HCT116 (cell line): ENCODE measurements around the gene FITM2. TPM values are rescaled to one million over a fixed set of nuclear protein-coding genes. Genes with fewer than 3 reads are reported as not detected.

Source experiments
- ATAC-seq: fragments of 200-7000 bp; cut with Tn5 transposase; 2 replicates; pipeline ENCODE4 v1.9.1; 2020; ENCODE audit warnings: mild to moderate bottlenecking, moderate library complexity
- BruUV-seq: library from RNA; stranded (reverse); fragments of 400-500 nt; replicated peaks from 2 replicates; lab custom pipeline; 2021; lab: Mats Ljungman, UMichigan
- CTCF ChIA-PET: fragments of 300-600 bp; sonication (Branson Sonifier 250); formaldehyde crosslinking; loops from one replicate; lab custom pipeline; 2021; ENCODE audit warnings: antibody characterized with exemption; lab: Charles Lee
- POLR2A ChIA-PET: fragments of 300-600, 350-600 bp; sonication (Branson Sonifier 250); formaldehyde crosslinking; loops from one replicate; lab custom pipeline; 2021; ENCODE audit warnings: antibody characterized with exemption; lab: Charles Lee
- RAD21 ChIA-PET, 2 experiments: fragments of 300-600 bp; sonication (Branson Sonifier 250); formaldehyde crosslinking; loops; one replicate each; lab custom pipeline; 2023; ENCODE audit warnings: low total read pairs in 2 of 2; ENCODE audit not compliant: uncharacterized antibody in 2 of 2, unreplicated experiment in 2 of 2, low non-redundant PET in 1 of 2; lab: Charles Lee
- DNase-seq: peaks from one replicate; pipeline ENCODE4 v3.0.0-alpha.2; 2010; ENCODE audit warnings: low read depth, low spot score
- H2AFZ ChIP-seq: fragments of 200-600 bp; shearing (Covaris generic), sonication (generic); 2 replicates; pipeline ENCODE4 v1.6.1; 2017; ENCODE audit warnings: low read depth, mixed run types, mixed read lengths, antibody characterized with exemption, low read length; ENCODE audit not compliant: poor library complexity, severe bottlenecking
- H3K27ac ChIP-seq: 2 replicates; pipeline ENCODE4 v1.5.1; 2012; ENCODE audit warnings: low read depth, low read length
- H3K27me3 ChIP-seq: fragments of 200-600 bp; sonication (generic); 2 replicates; pipeline ENCODE4 v1.6.1; 2016; ENCODE audit warnings: mixed run types, low read length, mixed read lengths; ENCODE audit not compliant: insufficient read depth
- H3K36me3 ChIP-seq, 2 experiments: fragments of 200-500 bp in 1 of 2; fragments of 200-600 bp in 1 of 2; sonication (Bioruptor generic) in 1 of 2; sonication (generic) in 1 of 2; 2 replicates each; pipeline versions ENCODE4 v1.5.1 to v1.6.1; 2014 to 2016; ENCODE audit warnings: low read length in 2 of 2, inconsistent platforms in 1 of 2, mixed read lengths in 1 of 2, mixed run types in 1 of 2; ENCODE audit not compliant: insufficient read depth in 2 of 2, control insufficient read depth in 1 of 2
- H3K4me1 ChIP-seq, 2 experiments: fragments of 200-600 bp in 1 of 2; sonication (generic) in 1 of 2; 2 replicates each; pipeline versions ENCODE4 v1.5.1 to v1.6.1; 2012 to 2017; ENCODE audit warnings: low read length in 2 of 2, inconsistent platforms in 1 of 2, mild to moderate bottlenecking in 1 of 2, mixed read lengths in 1 of 2, mixed run types in 1 of 2, moderate library complexity in 1 of 2; ENCODE audit not compliant: insufficient read depth in 2 of 2, control insufficient read depth in 1 of 2
- H3K4me2 ChIP-seq: fragments of 200-600 bp; sonication (generic); 2 replicates; pipeline ENCODE4 v1.6.1; 2017; ENCODE audit warnings: mixed run types, low read length, mixed read lengths
- H3K4me3 ChIP-seq, 2 experiments: fragments of 200-600 bp in 1 of 2; sonication (generic) in 1 of 2; replicated peaks in 1 of 2; 2 replicates each; pipeline ENCODE4 v1.5.1; 2011 to 2016; ENCODE audit warnings: low read length in 2 of 2, control low read depth in 1 of 2, low read depth in 1 of 2, mild to moderate bottlenecking in 1 of 2, mixed read lengths in 1 of 2, mixed run types in 1 of 2
- H3K79me2 ChIP-seq: fragments of 200-600 bp; sonication (generic); 2 replicates; pipeline ENCODE4 v1.6.1; 2017; ENCODE audit warnings: mild to moderate bottlenecking, mixed run types, low read length, moderate library complexity, mixed read lengths; ENCODE audit not compliant: insufficient read depth
- H3K9ac ChIP-seq: fragments of 200-600 bp; sonication (generic); 2 replicates; pipeline ENCODE4 v1.6.1; 2016; ENCODE audit warnings: low read length, mixed read lengths
- H3K9me2 ChIP-seq: fragments of 200-600 bp; sonication (generic), shearing (Covaris generic); 2 replicates; pipeline ENCODE4 v1.6.1; 2017; ENCODE audit warnings: mixed run types, mild to moderate bottlenecking, moderate library complexity; ENCODE audit not compliant: insufficient read depth
- H3K9me3 ChIP-seq, 2 experiments: fragments of 200-500 bp in 1 of 2; fragments of 200-600 bp in 1 of 2; sonication (Bioruptor generic) in 1 of 2; sonication (generic) in 1 of 2; 2 replicates each; pipeline ENCODE4 v1.6.1; 2014 to 2017; ENCODE audit warnings: low read length in 2 of 2, mixed read lengths in 2 of 2, inconsistent platforms in 1 of 2, low read depth in 1 of 2, mild to moderate bottlenecking in 1 of 2, mixed run types in 1 of 2, moderate library complexity in 1 of 2; ENCODE audit not compliant: control insufficient read depth in 1 of 2, insufficient read depth in 1 of 2
- H4K20me1 ChIP-seq: fragments of 200-600 bp; sonication (generic), shearing (Covaris generic); 2 replicates; pipeline ENCODE4 v1.6.1; 2017; ENCODE audit warnings: mixed run types, mild to moderate bottlenecking, moderate library complexity; ENCODE audit not compliant: insufficient read depth
- ATF3 ChIP-seq: IDR thresholded peaks from 2 replicates; pipeline ENCODE4 v1.6.1; 2012
- CBX3 ChIP-seq: IDR thresholded peaks from 2 replicates; pipeline ENCODE4 v1.6.1; 2012; ENCODE audit warnings: low read depth
- CEBPB ChIP-seq: IDR thresholded peaks from 2 replicates; pipeline ENCODE4 v1.6.1; 2012; ENCODE audit warnings: low read depth
- EGR1 ChIP-seq: IDR thresholded peaks from 2 replicates; pipeline ENCODE4 v1.6.1; 2012; ENCODE audit warnings: low read depth
- ELF1 ChIP-seq: IDR thresholded peaks from 2 replicates; pipeline ENCODE4 v1.6.1; 2012; ENCODE audit warnings: low read depth, borderline replicate concordance
- FOSL1 ChIP-seq: IDR thresholded peaks from 2 replicates; pipeline ENCODE4 v1.6.1; 2012; ENCODE audit warnings: low read depth
- MAX ChIP-seq: IDR thresholded peaks from 2 replicates; pipeline ENCODE4 v1.6.1; 2012
- POLR2A ChIP-seq: IDR thresholded peaks from 2 replicates; pipeline ENCODE4 v1.7.0; 2011; ENCODE audit warnings: borderline replicate concordance; ENCODE audit not compliant: insufficient read depth, insufficient read length; ENCODE audit errors: extremely low read depth
- POLR2AphosphoS5 ChIP-seq: IDR thresholded peaks from 2 replicates; pipeline ENCODE4 v1.6.1; 2011; ENCODE audit warnings: mild to moderate bottlenecking, low read depth, low read length, moderate library complexity
- RAD21 ChIP-seq: IDR thresholded peaks from 2 replicates; pipeline ENCODE4 v1.6.1; 2012; ENCODE audit warnings: low read depth, mild to moderate bottlenecking
- SIN3A ChIP-seq: IDR thresholded peaks from 2 replicates; pipeline ENCODE4 v1.6.1; 2012; ENCODE audit warnings: low read depth
- SRF ChIP-seq: IDR thresholded peaks from 2 replicates; pipeline ENCODE4 v1.6.1; 2012; ENCODE audit warnings: low read depth
- TCF7L2 ChIP-seq: IDR thresholded peaks from 2 replicates; pipeline ENCODE4 v1.7.0; 2011; ENCODE audit warnings: borderline replicate concordance, inconsistent platforms; ENCODE audit not compliant: insufficient read depth, insufficient read length; ENCODE audit errors: extremely low read depth
- YY1 ChIP-seq: IDR thresholded peaks from 2 replicates; pipeline ENCODE4 v1.6.1; 2011; ENCODE audit warnings: low read length, low read depth, moderate library complexity, mild to moderate bottlenecking; ENCODE audit not compliant: insufficient replicate concordance; ENCODE audit errors: extremely low read depth
- ZFX ChIP-seq: fragments of 450-650 bp; IDR thresholded peaks from 2 replicates; pipeline ENCODE4 v1.6.1; 2017
- ZNF274 ChIP-seq: fragments of 200-500 bp; sonication (Bioruptor generic); IDR thresholded peaks from 2 replicates; pipeline ENCODE4 v1.6.1; 2014; ENCODE audit warnings: mild to moderate bottlenecking, low read depth, low read length, inconsistent platforms
- intact Hi-C: fragments of 100-400 bp; cut with micrococcal nuclease; formaldehyde crosslinking; loops from 2 replicates; pipeline ENCODE4 v1.10.0; 2022
- total RNA-seq: library from RNA; stranded (reverse); gene quantifications from one replicate; pipeline ENCODE4 v1.2.1, GENCODE V29; 2021; ENCODE audit not compliant: unreplicated experiment
- TF ChIP-seq, protein P1 (sequence below), 3 experiments: fragments of 200-600 bp in 1 of 3; sonication (generic) in 1 of 3; IDR thresholded peaks in 2 of 3; conservative IDR thresholded peaks in 1 of 3; 2 replicates each; pipeline ENCODE4 v1.5.1; 2012 to 2017; ENCODE audit warnings: low read depth in 2 of 3, low read length in 2 of 3, antibody characterized with exemption in 1 of 3, borderline replicate concordance in 1 of 3, control low read depth in 1 of 3, mild to moderate bottlenecking in 1 of 3, mixed read lengths in 1 of 3, mixed run types in 1 of 3, moderate library complexity in 1 of 3; ENCODE audit not compliant: insufficient read depth in 1 of 3

Gene FITM2
- total RNA-seq, 1 experiment from 2014 or later = 5.2 TPM

GRCh38 chr20:44331201-44331600 lies 20.2 kb upstream of the FITM2 start:
- no peak overlapping the region for H3K9ac ChIP-seq
- CTCF ChIA-PET = interaction anchor here (1.1 to 2.1 kb wide), 2 partner anchors 20 to 114 kb away, joined by 3 to 5 read pairs; partner anchors contain the start of gene FITM2

DNA sequence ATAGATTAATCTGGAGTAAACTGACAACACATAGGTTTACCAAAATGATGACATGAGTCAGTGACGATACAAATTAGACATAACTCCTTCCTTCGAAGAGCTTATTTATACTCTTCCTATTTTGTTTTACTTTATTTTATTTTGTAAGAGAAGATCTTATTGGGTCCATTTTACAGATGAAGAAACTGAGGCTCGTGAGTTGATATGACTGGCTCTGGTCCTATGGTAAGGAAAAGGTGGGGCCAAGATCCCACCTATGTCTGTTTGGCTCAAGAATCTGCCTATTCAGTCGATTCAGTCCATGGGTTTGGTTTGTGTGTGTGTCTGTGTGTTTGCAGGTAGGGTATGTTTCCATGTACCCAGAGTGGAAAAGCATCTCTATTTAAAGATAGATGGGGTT lies 17.4 kb upstream of the FITM2 start:
- CTCF ChIA-PET = interaction anchor here (1.5 kb wide), 1 partner anchor 17 kb away, joined by 4 read pairs; the partner anchor contains the start of gene FITM2
- H3K4me1 ChIP-seq = peaks cover 4 to 7% of the 10 kb centered on the region in 2 experiments; a peak in 2 of 4 replicates
- no TSS peak for BruUV-seq
- H3K9me3 ChIP-seq = no peaks in the 10 kb centered on the region
- no peaks in the 10 kb centered on the region for H4K20me1 ChIP-seq
- H2AFZ ChIP-seq = no peak overlapping the region
- RAD21 ChIA-PET = no interaction called here
- no peaks in the 10 kb centered on the region for H3K79me2 ChIP-seq
- TF ChIP-seq CBX3 (no peak), SIN3A (no peak), POLR2A (no peak), EGR1 (no peak), ELF1 (no peak), ZFX (no peak), SRF (no peak), FOSL1 (no peak), YY1 (no peak), ZNF274 (no peak), ATF3 (no peak), CEBPB (no peak), RAD21 (no peak), TCF7L2 (no peak)
- TF ChIP-seq, protein P1, sequence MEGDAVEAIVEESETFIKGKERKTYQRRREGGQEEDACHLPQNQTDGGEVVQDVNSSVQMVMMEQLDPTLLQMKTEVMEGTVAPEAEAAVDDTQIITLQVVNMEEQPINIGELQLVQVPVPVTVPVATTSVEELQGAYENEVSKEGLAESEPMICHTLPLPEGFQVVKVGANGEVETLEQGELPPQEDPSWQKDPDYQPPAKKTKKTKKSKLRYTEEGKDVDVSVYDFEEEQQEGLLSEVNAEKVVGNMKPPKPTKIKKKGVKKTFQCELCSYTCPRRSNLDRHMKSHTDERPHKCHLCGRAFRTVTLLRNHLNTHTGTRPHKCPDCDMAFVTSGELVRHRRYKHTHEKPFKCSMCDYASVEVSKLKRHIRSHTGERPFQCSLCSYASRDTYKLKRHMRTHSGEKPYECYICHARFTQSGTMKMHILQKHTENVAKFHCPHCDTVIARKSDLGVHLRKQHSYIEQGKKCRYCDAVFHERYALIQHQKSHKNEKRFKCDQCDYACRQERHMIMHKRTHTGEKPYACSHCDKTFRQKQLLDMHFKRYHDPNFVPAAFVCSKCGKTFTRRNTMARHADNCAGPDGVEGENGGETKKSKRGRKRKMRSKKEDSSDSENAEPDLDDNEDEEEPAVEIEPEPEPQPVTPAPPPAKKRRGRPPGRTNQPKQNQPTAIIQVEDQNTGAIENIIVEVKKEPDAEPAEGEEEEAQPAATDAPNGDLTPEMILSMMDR (IDR thresholded peaks at IDR 0.05 in 2 of 3, conservative IDR thresholded peaks at IDR 0.05 in 1 of 3; ENCODE audit: borderline replicate concordance in 1 of 3, insufficient read depth in 1 of 3, low read depth in 2 of 3, low read length in 2 of 3) = no peak
- no peak overlapping the region for H3K4me2 ChIP-seq
- no peak for DNase-seq
- H3K4me3 ChIP-seq = no peak overlapping the region
- H3K27ac ChIP-seq = no peak overlapping the region
- intact Hi-C loops = no loop called here
- no peaks in the 10 kb centered on the region for H3K36me3 ChIP-seq
- H3K27me3 ChIP-seq = no peaks in the 10 kb centered on the region
- no peak overlapping the region for H3K9ac ChIP-seq
- H3K9me2 ChIP-seq = no peaks in the 10 kb centered on the region
- POLR2A ChIA-PET = no interaction called here
- ATAC-seq = no peak

More at GRCh38 chr20:44331201-44331600, 20.2 kb upstream of the FITM2 start:
- H3K4me1 ChIP-seq = no peaks in the 10 kb centered on the region
- H3K79me2 ChIP-seq = no peaks in the 10 kb centered on the region
- H3K4me3 ChIP-seq = no peak overlapping the region
- DNase-seq (no peak), ATAC-seq (no peak)
- ChIA-PET POLR2A (no interaction called here), RAD21 (no interaction called here)
- no peak overlapping the region for H3K4me2 ChIP-seq
- no peaks in the 10 kb centered on the region for H3K36me3 ChIP-seq
- intact Hi-C loops = no loop called here
- H3K27me3 ChIP-seq = no peaks in the 10 kb centered on the region
- H3K27ac ChIP-seq = no peak overlapping the region
- no TSS peak for BruUV-seq
- 0 out of 2 replicates have a peak, but pooled peaks have one; percentile 14 for TF ChIP-seq MAX
- no peak for TF ChIP-seq POLR2AphosphoS5
- no peak overlapping the region for H2AFZ ChIP-seq
- H4K20me1 ChIP-seq = no peaks in the 10 kb centered on the region
- H3K9me3 ChIP-seq = no peaks in the 10 kb centered on the region
- no peaks in the 10 kb centered on the region for H3K9me2 ChIP-seq
